K562 (cell line): Measurements from ENCODE around the gene SRCAP. TPM values are rescaled to one million over a fixed set of nuclear protein-coding genes. Genes with fewer than 3 reads are reported as not detected.

Experiments
- ATAC-seq: fragments of 200-7000 bp; cut with Tn5 transposase; 3 replicates; pipeline ENCODE4 v1.9.1; 2020; ENCODE audit warnings: moderate library complexity
- BruUV-seq: library from RNA; stranded (reverse); fragments of 400-500 nt; replicated peaks from 2 replicates; lab custom pipeline; 2021; lab: Mats Ljungman, UMichigan
- CTCF ChIA-PET: fragments of 300-600 bp; formaldehyde crosslinking; extraction: SDS; loops from one replicate; lab custom pipeline; 2021; ENCODE audit warnings: low intra/inter-chr PET ratio; lab: Yijun Ruan, JAX
- POLR2A ChIA-PET: fragments of 300-600, 350-650 bp; sonication (Branson Sonifier 250); formaldehyde crosslinking; extraction: SDS; loops from one replicate; lab custom pipeline; 2021; ENCODE audit warnings: antibody characterized with exemption, inconsistent platforms; lab: Yijun Ruan, JAX
- DNase-seq, 4 experiments: peaks; one replicate each; pipeline versions ENCODE4 v3.0.0 to v3.0.0-alpha.2; 2011 to 2018; ENCODE audit warnings: low spot score in 3 of 4, mixed read lengths in 3 of 4; ENCODE audit errors: extremely low read depth in 1 of 4
- FAIRE-seq: peaks from 2 replicates; lab custom pipeline; 2011; peaks lifted over from hg19 to GRCh38; lab: Jason Lieb, UNC
- H2AFZ ChIP-seq: 2 replicates; pipeline ENCODE4 v1.6.0; 2011; ENCODE audit warnings: low read depth, low read length, control low read depth, inconsistent platforms
- H3K27ac ChIP-seq: fragments of 200-600 bp; 3 replicates; pipeline ENCODE4 v1.8.0; 2011; ENCODE audit warnings: low read depth, mild to moderate bottlenecking, control low read depth, inconsistent platforms, low read length, moderate library complexity, mixed read lengths; ENCODE audit errors: extremely low read depth
- H3K27me3 ChIP-seq, 2 experiments: fragments of 300-600 bp in 1 of 2; 2 replicates in 1 of 2; 3 replicates in 1 of 2; pipeline versions ENCODE4 v1.6.0 to v1.8.0; 2011; ENCODE audit warnings: inconsistent platforms in 2 of 2, low read length in 2 of 2, mild to moderate bottlenecking in 1 of 2, mixed read lengths in 1 of 2, moderate library complexity in 1 of 2; ENCODE audit not compliant: control insufficient read depth in 2 of 2, insufficient read depth in 2 of 2
- H3K36me3 ChIP-seq: fragments of 300-600 bp; 3 replicates; pipeline ENCODE4 v1.8.0; 2011; ENCODE audit warnings: mild to moderate bottlenecking, low read length, inconsistent platforms; ENCODE audit not compliant: control insufficient read depth, insufficient read depth
- H3K4me1 ChIP-seq, 2 experiments: fragments of 200-600 bp in 1 of 2; replicated peaks in 1 of 2; 2 replicates in 1 of 2; 3 replicates in 1 of 2; pipeline versions ENCODE4 v1.5.1 to v1.8.0; 2011; ENCODE audit warnings: inconsistent platforms in 2 of 2, low read length in 2 of 2, mild to moderate bottlenecking in 1 of 2, mixed read lengths in 1 of 2, moderate library complexity in 1 of 2; ENCODE audit not compliant: control insufficient read depth in 2 of 2, insufficient read depth in 2 of 2
- H3K4me2 ChIP-seq: 2 replicates; pipeline ENCODE4 v1.6.1; 2011; ENCODE audit warnings: low read length, control low read depth, inconsistent platforms, mixed read lengths; ENCODE audit not compliant: insufficient read depth
- H3K4me3 ChIP-seq: fragments of 200-600 bp; sonication (generic), shearing (Covaris generic); 2 replicates; pipeline ENCODE4 v1.5.1; 2016; ENCODE audit warnings: control low read depth, inconsistent platforms
- H3K79me2 ChIP-seq: fragments of 200-600 bp; 3 replicates; pipeline ENCODE4 v1.8.0; 2011; ENCODE audit warnings: low read length, inconsistent platforms; ENCODE audit not compliant: control insufficient read depth, insufficient read depth
- H3K9ac ChIP-seq, 2 experiments: 2 replicates each; pipeline versions ENCODE4 v1.6.0 to v1.6.1; 2011; ENCODE audit warnings: low read depth in 2 of 2, low read length in 2 of 2, control low read depth in 1 of 2, inconsistent platforms in 1 of 2, mild to moderate bottlenecking in 1 of 2, mixed read lengths in 1 of 2; ENCODE audit not compliant: insufficient read depth in 1 of 2
- H3K9me1 ChIP-seq: one replicate; pipeline ENCODE4 v1.6.0; 2011; ENCODE audit warnings: inconsistent platforms, mild to moderate bottlenecking, low read length, moderate library complexity; ENCODE audit not compliant: control insufficient read depth, insufficient read depth
- H3K9me3 ChIP-seq: replicated peaks from 2 replicates; pipeline ENCODE4 v1.5.1; 2011; ENCODE audit warnings: low read depth, low read length, inconsistent platforms; ENCODE audit not compliant: control insufficient read depth, insufficient read depth
- H4K20me1 ChIP-seq: replicated peaks from 2 replicates; pipeline ENCODE4 v1.6.1; 2011; ENCODE audit warnings: low read length, inconsistent platforms, mixed read lengths; ENCODE audit not compliant: control insufficient read depth, insufficient read depth
- POLR2G ChIP-seq: fragments of 200-400 bp; formaldehyde crosslinking; IDR thresholded peaks from 2 replicates; pipeline ENCODE4 v1.6.1; 2017; ENCODE audit warnings: low read depth, mild to moderate bottlenecking, antibody characterized with exemption, low read length, moderate library complexity
- RAD21 ChIP-seq, 2 experiments: fragments of 250-450 bp in 1 of 2; fragments of 450-650 bp in 1 of 2; sonication (Bioruptor Pico) in 1 of 2; formaldehyde crosslinking in 1 of 2; IDR thresholded peaks in 1 of 2; conservative IDR thresholded peaks in 1 of 2; 2 replicates each; pipeline versions ENCODE4 v1.4.0 to v1.8.0; 2020 to 2022; ENCODE audit warnings: mild to moderate bottlenecking in 2 of 2, moderate library complexity in 1 of 2
- RBFOX2 ChIP-seq: fragments of 200-400 bp; formaldehyde crosslinking; IDR thresholded peaks from 2 replicates; pipeline ENCODE4 v1.6.1; 2017; ENCODE audit warnings: low read depth, mild to moderate bottlenecking, low read length, moderate library complexity
- WGBS: fragments of 100-300 bp; shearing (Covaris generic); methylation state at CpG from one replicate; pipeline ENCODE4 v1.1.6; 2016; ENCODE audit warnings: low coverage, mixed read lengths; ENCODE audit not compliant: insufficient coverage; ENCODE audit errors: missing lambda C conversion rate; 5-methylcytosine and 5-hydroxymethylcytosine counted together
- in situ Hi-C: fragments of 300-500 bp; cut with MboI; formaldehyde crosslinking; loops from 4 replicates; pipeline ENCODE4 v1.15.0; 2018; ENCODE audit warnings: inconsistent platforms, mixed read lengths
- intact Hi-C: fragments of 100-400 bp; cut with micrococcal nuclease; formaldehyde crosslinking; loops from 2 replicates; pipeline ENCODE4 v1.14.2; 2022
- polyA plus RNA-seq, 8 experiments: library from polyadenylated mRNA; depleted of rRNA in 4 of 8; stranded (reverse) in 5 of 8; unstranded in 3 of 8; fragments of >200 nt; fragmentation: Nextera tagmentation in 2 of 8; fragmentation: Illumina TruSeq in 1 of 8; extraction: Ambion mirVana in 2 of 8; extraction: Trizol in 1 of 8; gene quantifications; 2 replicates each; pipeline versions ENCODE4 v1.2.1 to v1.2.3, GENCODE V29; 2011 to 2014; ENCODE audit warnings: inconsistent platforms in 1 of 8, missing spikeins in 1 of 8
- total RNA-seq, 7 experiments: library from RNA; depleted of rRNA in 6 of 7; stranded (reverse); fragments of >200 nt in 6 of 7; fragmentation: Illumina TruSeq in 2 of 7; extraction: Trizol in 2 of 7; gene quantifications; 2 replicates each; pipeline versions ENCODE4 v1.2.1 to v1.2.3, GENCODE V29; 2011 to 2021; ENCODE audit warnings: low replicate concordance in 1 of 7
- TF ChIP-seq, protein P1 (sequence below), 2 experiments: fragments of 450-650 bp; IDR thresholded peaks; 2 replicates each; pipeline ENCODE4 v1.6.1; 2016; ENCODE audit warnings: mild to moderate bottlenecking in 2 of 2, borderline replicate concordance in 1 of 2, low read depth in 1 of 2, moderate library complexity in 1 of 2

SRCAP gene
- total and polyA plus RNA-seq, 9 of the 15 experiments (the other 6 are each of a cell fraction or from before 2014, with no cell fraction given) = 0.21 to 62.6 (median 5.8) TPM

DNA sequence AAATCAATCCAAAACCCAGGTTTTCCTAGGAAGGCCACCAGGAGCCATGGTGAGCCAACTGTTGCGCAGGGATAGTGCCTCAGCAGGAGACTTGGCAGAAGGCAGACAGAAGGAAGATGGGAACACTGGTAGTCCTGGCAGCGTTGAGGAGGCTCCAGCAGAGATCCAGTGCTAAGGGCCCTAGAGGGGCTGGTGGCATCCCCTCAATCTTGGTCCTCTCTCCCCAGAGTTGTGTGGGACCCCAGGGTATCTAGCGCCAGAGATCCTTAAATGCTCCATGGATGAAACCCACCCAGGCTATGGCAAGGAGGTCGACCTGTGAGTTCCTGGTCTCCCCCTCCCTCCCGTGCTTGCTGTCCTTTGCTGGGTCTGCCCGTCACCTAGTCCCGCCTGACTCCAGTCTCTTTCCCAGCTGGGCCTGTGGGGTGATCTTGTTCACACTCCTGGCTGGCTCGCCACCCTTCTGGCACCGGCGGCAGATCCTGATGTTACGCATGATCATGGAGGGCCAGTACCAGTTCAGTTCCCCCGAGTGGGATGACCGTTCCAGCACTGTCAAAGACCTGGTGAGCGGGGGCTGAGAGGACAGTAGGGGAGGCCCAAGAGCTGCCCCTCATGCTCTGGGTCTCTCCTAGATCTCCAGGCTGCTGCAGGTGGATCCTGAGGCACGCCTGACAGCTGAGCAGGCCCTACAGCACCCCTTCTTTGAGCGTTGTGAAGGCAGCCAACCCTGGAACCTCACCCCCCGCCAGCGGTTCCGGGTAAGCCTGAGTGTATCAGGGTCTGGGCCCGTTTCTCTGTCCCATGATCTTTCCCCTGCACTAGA is 57.2 kb downstream of the SRCAP start:
- Histone ChIP-seq H3K36me3 (peaks cover 84% of the 10 kb centered on the region), H3K9me3 (no peaks in the 10 kb centered on the region), H3K4me1 (peaks cover 8 to 15% of the 10 kb centered on the region in 2 experiments; a peak in 3 of 5 replicates), H3K27me3 (no peaks in the 10 kb centered on the region)
- intact Hi-C loops = no loop called here
- BruUV-seq = no TSS peak
- DNase-seq (peak in 1 of 4 experiments; percentile 10), ATAC-seq (no peak)
- in situ Hi-C loops = no loop called here
- CTCF ChIA-PET = no interaction called here
- POLR2A ChIA-PET = interaction anchor here (0.6 to 2.0 kb wide), 4 partner anchors 8 to 100 kb away, joined by 3 to 9 read pairs (median 3); partner anchors contain the start of genes PHKG2 and SRCAP
- TF ChIP-seq RBFOX2 = peak; percentile 22; the same call in 1 of the 2 replicates
- TF ChIP-seq, protein P1, sequence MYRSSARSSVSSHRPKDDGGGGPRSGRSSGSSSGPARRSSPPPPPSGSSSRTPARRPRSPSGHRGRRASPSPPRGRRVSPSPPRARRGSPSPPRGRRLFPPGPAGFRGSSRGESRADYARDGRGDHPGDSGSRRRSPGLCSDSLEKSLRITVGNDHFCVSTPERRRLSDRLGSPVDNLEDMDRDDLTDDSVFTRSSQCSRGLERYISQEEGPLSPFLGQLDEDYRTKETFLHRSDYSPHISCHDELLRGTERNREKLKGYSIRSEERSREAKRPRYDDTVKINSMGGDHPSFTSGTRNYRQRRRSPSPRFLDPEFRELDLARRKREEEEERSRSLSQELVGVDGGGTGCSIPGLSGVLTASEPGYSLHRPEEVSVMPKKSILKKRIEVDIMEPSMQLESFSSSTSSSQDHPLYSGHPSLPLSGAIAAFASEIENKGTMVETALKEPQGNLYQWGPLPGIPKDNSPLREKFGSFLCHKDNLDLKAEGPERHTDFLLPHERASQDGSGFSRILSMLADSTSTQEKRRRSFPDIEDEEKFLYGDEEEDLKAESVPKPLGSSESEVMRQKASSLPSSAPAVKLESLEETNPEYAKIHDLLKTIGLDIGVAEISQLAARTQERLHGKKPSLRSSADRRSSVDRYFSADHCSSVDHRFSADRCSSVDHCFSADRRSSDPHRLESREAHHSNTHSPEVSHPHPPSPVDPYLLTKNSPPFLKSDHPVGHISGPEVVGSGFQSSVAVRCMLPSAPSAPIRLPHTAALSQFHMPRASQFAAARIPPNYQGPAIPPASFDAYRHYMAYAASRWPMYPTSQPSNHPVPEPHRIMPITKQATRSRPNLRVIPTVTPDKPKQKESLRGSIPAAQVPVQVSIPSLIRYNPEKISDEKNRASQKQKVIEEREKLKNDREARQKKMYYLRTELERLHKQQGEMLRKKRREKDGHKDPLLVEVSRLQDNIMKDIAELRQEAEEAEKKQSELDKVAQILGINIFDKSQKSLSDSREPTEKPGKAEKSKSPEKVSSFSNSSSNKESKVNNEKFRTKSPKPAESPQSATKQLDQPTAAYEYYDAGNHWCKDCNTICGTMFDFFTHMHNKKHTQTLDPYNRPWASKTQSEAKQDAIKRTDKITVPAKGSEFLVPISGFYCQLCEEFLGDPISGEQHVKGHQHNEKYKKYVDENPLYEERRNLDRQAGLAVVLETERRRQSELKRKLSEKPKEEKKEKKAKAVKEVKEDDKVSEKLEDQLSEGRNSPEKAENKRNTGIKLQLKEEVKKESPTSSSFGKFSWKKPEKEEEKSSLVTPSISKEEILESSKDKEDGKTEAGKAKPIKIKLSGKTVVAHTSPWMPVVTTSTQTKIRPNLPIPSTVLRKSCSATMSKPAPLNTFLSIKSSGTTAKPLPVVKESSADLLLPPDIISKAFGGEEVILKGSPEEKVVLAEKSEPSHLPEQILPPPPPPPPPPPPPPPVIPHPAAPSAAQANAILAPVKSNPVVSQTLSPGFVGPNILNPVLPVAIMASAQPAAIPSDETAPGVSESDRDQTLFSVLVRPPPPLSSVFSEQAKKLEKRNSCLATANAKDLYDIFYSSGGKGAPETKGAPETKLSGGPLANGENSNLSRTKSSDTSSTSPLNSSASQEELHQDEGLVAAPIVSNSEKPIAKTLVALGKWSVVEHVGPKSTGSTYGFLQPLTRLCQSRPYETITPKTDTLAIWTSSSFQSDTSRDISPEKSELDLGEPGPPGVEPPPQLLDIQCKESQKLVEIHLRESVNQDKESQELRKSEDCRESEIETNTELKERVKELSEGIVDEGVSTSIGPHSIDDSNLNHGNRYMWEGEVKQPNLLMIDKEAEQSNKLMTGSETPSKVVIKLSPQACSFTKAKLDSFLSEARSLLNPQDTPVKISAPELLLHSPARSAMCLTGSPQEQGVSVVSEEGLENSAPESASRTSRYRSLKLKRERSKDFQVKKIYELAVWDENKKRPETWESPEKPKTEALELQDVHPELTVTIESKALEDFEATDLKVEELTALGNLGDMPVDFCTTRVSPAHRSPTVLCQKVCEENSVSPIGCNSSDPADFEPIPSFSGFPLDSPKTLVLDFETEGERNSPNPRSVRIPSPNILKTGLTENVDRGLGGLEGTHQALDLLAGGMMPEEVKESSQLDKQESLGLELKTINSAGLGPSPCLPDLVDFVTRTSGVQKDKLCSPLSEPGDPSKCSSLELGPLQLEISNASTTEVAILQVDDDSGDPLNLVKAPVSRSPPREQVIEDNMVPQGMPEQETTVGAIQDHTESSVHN (IDR thresholded peaks at IDR 0.05; ENCODE audit: borderline replicate concordance in 1 of 2, low read depth in 1 of 2) = no peak
- TF ChIP-seq RAD21 (CRISPR knock-in tag; conservative IDR thresholded peaks at IDR 0.05 in 1 of 2, IDR thresholded peaks at IDR 0.05 in 1 of 2) = no peak
- peak; percentile 64 for TF ChIP-seq POLR2G
- TF ChIP-seq, all 486 proteins: peak for 2
- Histone ChIP-seq H3K27ac (no peak overlapping the region), H3K79me2 (peaks cover 9% of the 10 kb centered on the region; the same call in 2 of the 3 replicates), H3K9ac (no peak overlapping the region; a peak in 1 of 4 replicates), H4K20me1 (no peaks in the 10 kb centered on the region), H3K4me3 (no peak overlapping the region), H3K9me1 (no peaks in the 10 kb centered on the region), H3K4me2 (no peak overlapping the region), H2AFZ (no peak overlapping the region)
- FAIRE-seq = no peak
- 90% methylated on average over 18 of the region's 20 CpGs for WGBS
